HT1080 (cell line): ENCODE data around the gene COL4A4. TPM values are rescaled to one million over a fixed set of nuclear protein-coding genes. Genes with fewer than 3 reads are reported as not detected.

ENCODE experiments used
- DNase-seq: peaks from one replicate; pipeline ENCODE4 v3.0.0-alpha.2; 2015; ENCODE audit warnings: low read depth
- total RNA-seq: library from RNA; depleted of rRNA; stranded (reverse); fragments of >200 nt; shearing (Covaris generic); gene quantifications from 2 replicates; pipeline ENCODE4 v1.2.3, GENCODE V29; 2014

Gene COL4A4
- total RNA-seq, 1 experiment from 2014 or later: 0.14 TPM

- peak; percentile 66 for DNase-seq
These were observed 179.0 kb downstream of the COL4A4 start for GRCh38 chr2:226984750-226985582.

- no peak for DNase-seq
These were observed 179.9 kb downstream of the COL4A4 start for GRCh38 chr2:226983895-226984749.

- no peak for DNase-seq
These were observed 182.1 kb downstream of the COL4A4 start for GRCh38 chr2:226981791-226982326.

GRCh38 chr2:226979004-226979403, 185.0 kb downstream of the COL4A4 start:
- no peak for DNase-seq

GRCh38 chr2:226978300-226978699, 185.7 kb downstream of the COL4A4 start:
- DNase-seq: no peak

GRCh38 chr2:226977775-226978190, 186.2 kb downstream of the COL4A4 start:
- DNase-seq: peak; percentile 43

GRCh38 chr2:226973816-226974215, 190.2 kb downstream of the COL4A4 start:
- DNase-seq: no peak

GRCh38 chr2:226971770-226972169, 192.2 kb downstream of the COL4A4 start:
- no peak for DNase-seq

GRCh38 chr2:226971084-226971483, 192.9 kb downstream of the COL4A4 start:
- no peak for DNase-seq

- no peak for DNase-seq
These were observed 193.6 kb downstream of the COL4A4 start for GRCh38 chr2:226970362-226970761.

GRCh38 chr2:226969417-226970080, 194.5 kb downstream of the COL4A4 start:
- no peak for DNase-seq

- no peak for DNase-seq
These were observed 198.6 kb downstream of the COL4A4 start for GRCh38 chr2:226965376-226965775.

GRCh38 chr2:226963528-226963927, 200.5 kb downstream of the COL4A4 start:
- DNase-seq: peak; percentile 60

GRCh38 chr2:226962176-226962773, 201.7 kb downstream of the COL4A4 start:
- no peak for DNase-seq

GRCh38 chr2:226959418-226959817, 204.6 kb downstream of the COL4A4 start:
- DNase-seq: no peak

- DNase-seq: no peak
These were observed 207.3 kb downstream of the COL4A4 start for GRCh38 chr2:226956659-226957058.

- no peak for DNase-seq
These were observed 210.2 kb downstream of the COL4A4 start for GRCh38 chr2:226953826-226954225.

GRCh38 chr2:226953206-226953605, 210.8 kb downstream of the COL4A4 start:
- no peak for DNase-seq
